ENCODE data around the gene HYI. TPM values are rescaled to one million over a fixed set of nuclear protein-coding genes. Genes with fewer than 3 reads are reported as not detected.

Gene HYI
- total RNA-seq, 2 donors from 2014 or later, result 67.7 to 104 TPM

DNA sequence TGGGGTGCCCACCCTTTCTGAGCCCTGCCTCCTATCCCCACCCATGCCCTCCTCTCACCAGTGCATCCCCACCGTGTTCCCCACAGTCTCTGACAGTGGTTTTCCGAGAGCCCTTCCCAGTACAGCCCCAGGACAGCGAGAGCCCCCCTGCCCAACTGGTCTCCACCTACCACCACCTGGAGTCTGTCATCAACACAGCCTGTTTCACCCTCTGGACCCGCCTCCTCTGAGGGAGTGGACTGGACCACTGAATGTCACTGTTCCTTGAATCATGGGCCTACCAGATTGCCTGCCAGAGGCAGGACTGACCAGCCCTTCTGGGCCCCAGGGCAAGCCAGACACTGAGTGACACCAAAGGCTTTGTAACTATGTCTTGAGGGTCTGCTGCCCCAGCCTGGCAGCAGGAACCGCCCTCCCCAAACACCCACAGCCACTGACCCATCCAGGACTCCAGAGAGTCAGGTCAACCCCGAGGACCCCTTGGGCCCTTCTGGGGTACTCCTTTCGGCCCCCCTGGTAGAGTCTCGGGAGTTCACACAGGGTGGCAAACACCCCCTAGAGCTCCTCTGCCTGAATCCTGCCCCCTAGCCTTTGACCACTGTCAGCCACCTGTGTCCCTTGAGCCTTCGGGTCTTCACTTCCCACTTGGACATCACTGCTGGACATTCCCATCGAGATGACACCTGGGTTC is 3.3 kb downstream of the HYI start:
- intact Hi-C loops (cut with DNase I), result no loop called here
- no peak for DNase-seq (ENCODE audit: low spot score)
- Histone ChIP-seq H3K4me1 (replicated peaks) (no peaks in the 10 kb centered on the region), H3K4me3 (no peak overlapping the region), H3K9me3 (no peaks in the 10 kb centered on the region), H3K36me3 (peaks cover 0 to 27% of the 10 kb centered on the region in 2 donors), H3K27ac (no peak overlapping the region), H3K27me3 (replicated peaks; ENCODE audit: insufficient read depth) (no peaks in the 10 kb centered on the region)
- 78% methylated on average over 10 of the region's 10 CpGs for WGBS
- no peak for TF ChIP-seq POLR2A (IDR thresholded peaks at IDR 0.05)
- TF ChIP-seq, protein P1, sequence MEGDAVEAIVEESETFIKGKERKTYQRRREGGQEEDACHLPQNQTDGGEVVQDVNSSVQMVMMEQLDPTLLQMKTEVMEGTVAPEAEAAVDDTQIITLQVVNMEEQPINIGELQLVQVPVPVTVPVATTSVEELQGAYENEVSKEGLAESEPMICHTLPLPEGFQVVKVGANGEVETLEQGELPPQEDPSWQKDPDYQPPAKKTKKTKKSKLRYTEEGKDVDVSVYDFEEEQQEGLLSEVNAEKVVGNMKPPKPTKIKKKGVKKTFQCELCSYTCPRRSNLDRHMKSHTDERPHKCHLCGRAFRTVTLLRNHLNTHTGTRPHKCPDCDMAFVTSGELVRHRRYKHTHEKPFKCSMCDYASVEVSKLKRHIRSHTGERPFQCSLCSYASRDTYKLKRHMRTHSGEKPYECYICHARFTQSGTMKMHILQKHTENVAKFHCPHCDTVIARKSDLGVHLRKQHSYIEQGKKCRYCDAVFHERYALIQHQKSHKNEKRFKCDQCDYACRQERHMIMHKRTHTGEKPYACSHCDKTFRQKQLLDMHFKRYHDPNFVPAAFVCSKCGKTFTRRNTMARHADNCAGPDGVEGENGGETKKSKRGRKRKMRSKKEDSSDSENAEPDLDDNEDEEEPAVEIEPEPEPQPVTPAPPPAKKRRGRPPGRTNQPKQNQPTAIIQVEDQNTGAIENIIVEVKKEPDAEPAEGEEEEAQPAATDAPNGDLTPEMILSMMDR (IDR thresholded peaks at IDR 0.05), result no peak
- no peak for TF ChIP-seq POLR2AphosphoS5 (IDR thresholded peaks at IDR 0.05)

DNA sequence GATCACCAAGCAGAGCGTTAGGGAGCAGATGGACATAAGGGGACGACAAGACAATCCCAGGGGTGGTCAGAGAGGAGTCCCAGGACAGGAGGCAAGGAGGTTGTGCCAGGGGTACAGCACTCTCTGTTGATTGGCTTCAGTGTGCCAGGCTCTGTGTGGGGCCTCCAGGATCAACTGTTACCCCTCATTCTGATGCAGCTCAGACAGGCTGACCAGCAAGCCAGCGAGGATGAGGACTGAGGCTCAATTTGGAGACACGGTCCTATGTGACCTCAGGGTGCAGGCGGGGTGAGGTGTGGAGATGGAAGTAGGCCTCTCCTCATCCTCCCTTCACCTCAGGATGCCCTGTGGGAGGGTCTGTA is 4.0 kb downstream of the HYI start:
- peaks cover 0 to 27% of the 10 kb centered on the region in 2 donors for H3K36me3 ChIP-seq
- no peaks in the 10 kb centered on the region for H3K27me3 ChIP-seq (replicated peaks; ENCODE audit: insufficient read depth)
- WGBS, result 76% methylated on average over 5 of the region's 5 CpGs
- no peak overlapping the region for H3K27ac ChIP-seq
- H3K9me3 ChIP-seq, result no peaks in the 10 kb centered on the region
- H3K4me3 ChIP-seq, result no peak overlapping the region
- TF ChIP-seq POLR2AphosphoS5 (IDR thresholded peaks at IDR 0.05) (no peak), POLR2A (IDR thresholded peaks at IDR 0.05) (no peak)
- TF ChIP-seq, protein P1 (IDR thresholded peaks at IDR 0.05), result no peak
- no peaks in the 10 kb centered on the region for H3K4me1 ChIP-seq (replicated peaks)
- intact Hi-C loops (cut with DNase I), result no loop called here
- no peak for DNase-seq (ENCODE audit: low spot score)

DNA sequence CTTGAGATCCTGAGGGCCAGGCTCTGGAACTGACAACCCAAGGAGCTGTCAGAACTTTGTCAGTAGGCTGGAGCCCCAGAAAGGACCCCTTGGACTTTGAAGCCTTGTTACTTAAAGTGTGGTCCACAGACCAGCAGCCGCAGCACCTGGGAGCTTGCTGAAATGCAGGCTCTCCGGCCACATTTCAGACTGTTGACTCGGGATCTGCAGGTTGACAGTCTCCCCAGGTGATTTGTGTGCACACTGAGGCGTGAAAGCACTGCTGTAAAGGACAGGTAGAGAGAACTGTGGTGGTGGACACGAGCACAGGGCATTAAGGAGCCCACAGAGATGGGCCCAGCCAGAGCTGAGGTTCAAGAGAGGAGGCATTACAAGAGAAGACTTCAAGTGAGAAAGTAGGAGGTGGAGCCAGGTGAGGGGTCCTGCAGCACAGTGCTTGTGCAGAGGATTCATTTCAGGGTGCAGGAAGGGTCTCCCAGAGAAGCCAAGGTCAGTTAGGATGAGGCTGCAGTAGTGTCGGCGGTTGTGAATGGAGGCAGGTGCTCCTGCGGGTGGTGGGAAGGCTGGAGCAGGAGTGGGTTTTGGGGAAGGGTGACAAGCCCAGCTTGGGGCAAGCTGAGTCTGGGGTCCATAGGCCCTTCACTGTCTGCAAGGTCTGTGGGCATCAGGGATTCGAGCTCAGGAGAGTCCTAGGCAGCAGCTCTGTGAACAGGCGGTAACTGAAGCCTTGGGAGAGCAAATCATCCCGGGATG is 4.6 kb downstream of the HYI start:
- H3K27me3 ChIP-seq (replicated peaks; ENCODE audit: insufficient read depth), result no peaks in the 10 kb centered on the region
- 78% methylated on average over 11 of the region's 11 CpGs for WGBS
- H3K4me1 ChIP-seq (replicated peaks), result no peaks in the 10 kb centered on the region
- H3K36me3 ChIP-seq, result peaks cover 0 to 27% of the 10 kb centered on the region in 2 donors
- no peaks in the 10 kb centered on the region for H3K9me3 ChIP-seq
- intact Hi-C loops (cut with DNase I), result no loop called here
- DNase-seq (ENCODE audit: low spot score), result no peak
- TF ChIP-seq, protein P1 (IDR thresholded peaks at IDR 0.05), result no peak
- TF ChIP-seq POLR2AphosphoS5 (IDR thresholded peaks at IDR 0.05) (no peak), POLR2A (IDR thresholded peaks at IDR 0.05) (no peak)
- no peak overlapping the region for H3K4me3 ChIP-seq
- no peak overlapping the region for H3K27ac ChIP-seq

DNA sequence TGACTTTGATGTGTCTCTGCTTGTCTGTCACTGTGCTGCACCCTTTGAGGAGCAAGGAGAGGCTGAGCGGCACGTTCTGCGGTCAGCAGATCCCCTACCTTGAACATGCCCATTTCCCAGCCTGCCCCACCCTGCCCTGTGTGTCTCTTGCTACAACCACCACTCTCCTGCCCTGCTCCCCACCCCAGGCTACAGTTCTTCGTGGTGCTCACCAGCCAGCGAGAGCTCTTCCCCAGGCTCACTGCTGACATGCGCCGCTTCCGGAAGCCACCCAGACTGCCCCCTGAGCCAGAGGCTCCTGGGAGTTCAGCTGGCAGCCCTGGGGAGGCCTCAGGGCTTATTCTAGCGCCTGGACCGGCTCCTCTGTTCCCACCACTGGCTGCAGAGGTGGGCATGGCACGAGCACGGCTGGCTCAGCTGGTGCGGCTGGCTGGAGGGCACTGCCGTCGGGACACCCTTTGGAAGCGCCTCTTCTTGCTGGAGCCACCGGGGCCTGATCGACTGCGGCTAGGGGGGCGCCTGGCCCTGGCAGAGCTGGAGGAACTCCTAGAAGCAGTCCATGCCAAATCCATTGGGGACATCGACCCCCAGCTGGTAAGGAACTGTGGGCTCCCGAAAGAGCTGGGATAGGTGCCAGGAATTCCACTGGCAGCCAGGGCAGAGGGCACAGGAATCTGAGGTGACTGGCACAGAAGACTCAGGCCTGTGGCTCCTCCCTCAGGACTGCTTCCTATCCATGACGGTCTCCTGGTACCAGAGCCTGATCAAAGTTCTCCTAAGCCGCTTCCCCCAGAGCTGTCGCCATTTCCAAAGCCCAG is 5.6 kb downstream of the HYI start:
- H3K27ac ChIP-seq, result no peak overlapping the region
- intact Hi-C loops (cut with DNase I), result no loop called here
- H3K36me3 ChIP-seq, result peaks cover 7 to 27% of the 10 kb centered on the region in 2 donors

More for the DNA sequence above, 5.6 kb downstream of the HYI start:
- no peak for DNase-seq (ENCODE audit: low spot score)
- no peak for TF ChIP-seq POLR2A (IDR thresholded peaks at IDR 0.05)
- TF ChIP-seq, protein P1 (IDR thresholded peaks at IDR 0.05), result no peak
- no peak for TF ChIP-seq POLR2AphosphoS5 (IDR thresholded peaks at IDR 0.05)
- no peak overlapping the region for H3K4me3 ChIP-seq
- 78% methylated on average over 25 of the region's 25 CpGs for WGBS
- no peaks in the 10 kb centered on the region for H3K9me3 ChIP-seq
- no peaks in the 10 kb centered on the region for H3K27me3 ChIP-seq (replicated peaks; ENCODE audit: insufficient read depth)
- H3K4me1 ChIP-seq (replicated peaks), result no peaks in the 10 kb centered on the region

Measured in prostate gland (tissue), 2 donors.